ENCODE measurements around the gene FANCG. TPM values are rescaled to one million over a fixed set of nuclear protein-coding genes. Genes with fewer than 3 reads are reported as not detected.

The FANCG gene
- total RNA-seq, 1 donor from 2014 or later = 52.2 TPM

DNA sequence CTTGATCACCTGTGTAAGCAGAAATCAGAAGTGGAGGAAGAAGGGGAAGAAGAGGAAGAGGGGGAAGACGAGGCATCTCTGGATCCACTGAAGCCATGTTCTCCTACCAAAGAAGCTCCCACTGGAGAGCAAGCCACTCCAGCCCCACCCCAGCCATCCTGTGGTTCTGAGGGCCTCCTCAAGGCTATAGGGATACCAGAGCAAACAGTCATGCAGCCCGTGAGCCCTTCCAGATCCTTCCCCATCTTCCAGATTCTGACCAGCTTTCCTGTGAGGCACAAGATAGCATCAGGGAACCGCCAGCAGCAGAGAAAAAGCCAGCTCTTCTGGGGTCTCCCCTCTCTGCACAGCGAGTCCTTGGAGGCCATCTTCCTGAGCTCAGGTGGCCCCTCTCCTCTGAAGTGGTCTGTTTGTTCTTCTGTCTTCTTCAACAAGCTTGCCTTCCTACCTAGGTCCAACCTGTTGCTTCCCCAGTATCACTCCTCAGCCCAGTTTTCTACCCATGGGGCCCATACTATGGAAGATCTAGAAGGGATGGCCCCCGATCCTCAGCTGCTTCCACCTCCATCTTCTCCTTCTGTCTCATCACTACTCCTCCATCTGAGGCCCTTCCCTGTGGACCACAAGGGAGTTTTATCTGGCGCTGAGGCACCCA lies 36.7 kb downstream of the FANCG start:
- no peak for TF ChIP-seq CTCF (IDR thresholded peaks at IDR 0.05; ENCODE audit: unreplicated experiment)
- Mint-ChIP-seq H3K4me1 (no peaks in the 10 kb centered on the region), H3K4me3 (no peak overlapping the region), H3K9me3 (no peaks in the 10 kb centered on the region), H3K36me3 (peaks cover 35% of the 10 kb centered on the region), H3K27ac (no peak overlapping the region), H3K27me3 (ENCODE audit: low read depth) (no peaks in the 10 kb centered on the region)
- DNase-seq (ENCODE audit: low spot score in 2 of 2, unreplicated experiment in 2 of 2) = no peak

- no peak for DNase-seq (ENCODE audit: low spot score in 2 of 2, unreplicated experiment in 2 of 2)
- Mint-ChIP-seq H3K4me3 (no peak overlapping the region), H3K9me3 (no peaks in the 10 kb centered on the region), H3K27me3 (ENCODE audit: low read depth) (no peaks in the 10 kb centered on the region), H3K27ac (no peak overlapping the region), H3K4me1 (no peaks in the 10 kb centered on the region), H3K36me3 (peaks cover 30% of the 10 kb centered on the region)
- no peak for TF ChIP-seq CTCF (IDR thresholded peaks at IDR 0.05; ENCODE audit: unreplicated experiment)
Measured at GRCh38 chr9:35042081-35042604, 37.6 kb downstream of the FANCG start.

GRCh38 chr9:35035851-35036701 lies 43.7 kb downstream of the FANCG start:
- Mint-ChIP-seq H3K27ac (no peak overlapping the region), H3K4me3 (no peak overlapping the region), H3K4me1 (no peaks in the 10 kb centered on the region), H3K9me3 (no peaks in the 10 kb centered on the region), H3K36me3 (peaks cover 23% of the 10 kb centered on the region), H3K27me3 (ENCODE audit: low read depth) (no peaks in the 10 kb centered on the region)
- DNase-seq (ENCODE audit: low spot score in 2 of 2, unreplicated experiment in 2 of 2) = no peak
- TF ChIP-seq CTCF (IDR thresholded peaks at IDR 0.05; ENCODE audit: unreplicated experiment) = no peak

DNA sequence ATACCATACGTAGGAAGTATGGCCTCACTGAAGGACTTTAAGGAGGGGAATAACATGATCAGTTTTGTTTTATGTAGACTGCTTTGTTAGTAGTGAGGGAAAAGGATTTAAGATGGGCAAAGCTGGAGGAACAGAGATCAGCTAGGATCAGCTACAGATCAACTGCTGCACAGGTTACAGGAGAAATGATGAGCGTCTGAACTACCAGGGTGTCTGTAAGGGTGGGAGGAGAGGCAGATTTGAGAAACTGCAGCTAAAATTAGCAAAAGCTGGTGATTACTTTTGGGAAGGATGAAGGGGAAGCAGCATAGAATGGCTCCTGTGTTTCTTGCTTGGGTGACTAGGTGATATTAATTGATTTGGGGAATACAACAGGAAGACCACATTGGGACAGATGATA lies 46.6 kb downstream of the FANCG start:
- Mint-ChIP-seq H3K4me1 (no peaks in the 10 kb centered on the region), H3K9me3 (peaks cover 6% of the 10 kb centered on the region), H3K36me3 (peaks cover 23% of the 10 kb centered on the region), H3K4me3 (no peak overlapping the region), H3K27ac (no peak overlapping the region), H3K27me3 (ENCODE audit: low read depth) (no peaks in the 10 kb centered on the region)
- no peak for TF ChIP-seq CTCF (IDR thresholded peaks at IDR 0.05; ENCODE audit: unreplicated experiment)
- DNase-seq (ENCODE audit: low spot score in 2 of 2, unreplicated experiment in 2 of 2) = no peak

GRCh38 chr9:35029852-35030251 lies 49.9 kb downstream of the FANCG start:
- no peaks in the 10 kb centered on the region for H3K27me3 Mint-ChIP-seq (ENCODE audit: low read depth)

More at GRCh38 chr9:35029852-35030251, 49.9 kb downstream of the FANCG start:
- Mint-ChIP-seq H3K27ac (no peak overlapping the region), H3K9me3 (peaks cover 6% of the 10 kb centered on the region), H3K4me3 (no peak overlapping the region), H3K36me3 (peaks cover 17% of the 10 kb centered on the region), H3K4me1 (peaks cover 16% of the 10 kb centered on the region)
- no peak for TF ChIP-seq CTCF (IDR thresholded peaks at IDR 0.05; ENCODE audit: unreplicated experiment)
- no peak for DNase-seq (ENCODE audit: low spot score in 2 of 2, unreplicated experiment in 2 of 2)

Data from mesothelial cell of epicardium (in vitro differentiated cells).